Activated naive CD4-positive, alpha-beta T cell treated with anti-CD3 and anti-CD28 coated beads, Interleukin-2, amount 10 ng/mL, durations not matched to agents 7 days and 5 days (primary cell): ENCODE measurements around the gene TREX2.
A peak's percentile ranks its signal among the peaks of the same experiment; 100 is the strongest.

Experiments
- CTCF ChIA-PET: fragments of 350-600 bp; sonication (Branson Sonifier 250); formaldehyde crosslinking; loops from one replicate; lab custom pipeline; 2021; ENCODE audit warnings: antibody characterized with exemption; lab: Charles Lee
- DNase-seq: peaks from one replicate; pipeline ENCODE4 v3.0.0-alpha.2; 2020
- H3K27ac Mint-ChIP-seq: one replicate; pipeline ENCODE4 v1.8.0; 2021; ENCODE audit warnings: mild to moderate bottlenecking, moderate library complexity, mixed read lengths
- H3K27me3 Mint-ChIP-seq: one replicate; pipeline ENCODE4 v1.8.0; 2021; ENCODE audit warnings: mild to moderate bottlenecking, mixed read lengths
- H3K36me3 Mint-ChIP-seq: one replicate; pipeline ENCODE4 v1.8.0; 2021; ENCODE audit warnings: mixed read lengths
- H3K4me1 Mint-ChIP-seq: one replicate; pipeline ENCODE4 v1.8.0; 2021; ENCODE audit warnings: mixed read lengths
- H3K4me3 Mint-ChIP-seq: one replicate; pipeline ENCODE4 v1.8.0; 2021; ENCODE audit warnings: mild to moderate bottlenecking, moderate library complexity, mixed read lengths
- H3K9me3 Mint-ChIP-seq: one replicate; pipeline ENCODE4 v1.8.0; 2021; ENCODE audit warnings: mixed read lengths

The TREX2 gene

GRCh38 chrX:153395613-153396319 is 50.1 kb downstream of the TREX2 start:
- H3K4me1 Mint-ChIP-seq, result peaks cover 22% of the 10 kb centered on the region
- CTCF ChIA-PET, result no interaction called here
- DNase-seq, result peak; percentile 25
- peaks cover 8% of the 10 kb centered on the region for H3K27me3 Mint-ChIP-seq
- H3K4me3 Mint-ChIP-seq, result no peak overlapping the region
- H3K9me3 Mint-ChIP-seq, result no peaks in the 10 kb centered on the region
- H3K36me3 Mint-ChIP-seq, result no peaks in the 10 kb centered on the region
- H3K27ac Mint-ChIP-seq, result peak overlapping the region; percentile 49

- Mint-ChIP-seq H3K4me1 (peaks cover 20% of the 10 kb centered on the region), H3K36me3 (no peaks in the 10 kb centered on the region), H3K4me3 (no peak overlapping the region), H3K27ac (no peak overlapping the region), H3K9me3 (no peaks in the 10 kb centered on the region), H3K27me3 (peaks cover 4% of the 10 kb centered on the region)
- DNase-seq, result no peak
- CTCF ChIA-PET, result no interaction called here
These were observed 51.2 kb downstream of the TREX2 start for GRCh38 chrX:153394612-153395011.
